HepG2 (cell line): ENCODE measurements around the gene SEC24D. TPM values are rescaled to one million over a fixed set of nuclear protein-coding genes. Genes with fewer than 3 reads are reported as not detected.

Source experiments
- ATAC-seq: fragments of 200-7000 bp; cut with Tn5 transposase; 3 replicates; pipeline ENCODE4 v1.9.1; 2020; ENCODE audit warnings: mild to moderate bottlenecking, moderate library complexity
- BruUV-seq: library from RNA; stranded (reverse); fragments of 400-500 nt; replicated peaks from 2 replicates; lab custom pipeline; 2021; lab: Mats Ljungman, UMichigan
- CTCF ChIA-PET: fragments of 300-600 bp; formaldehyde crosslinking; extraction: SDS; loops from one replicate; lab custom pipeline; 2021; ENCODE audit warnings: low total read pairs, inconsistent platforms, low intra/inter-chr PET ratio; lab: Yijun Ruan, JAX
- POLR2A ChIA-PET: fragments of 350-600 bp; sonication (Branson Sonifier 250); formaldehyde crosslinking; loops from one replicate; lab custom pipeline; 2020; ENCODE audit warnings: antibody characterized with exemption, inconsistent platforms; lab: Yijun Ruan, JAX
- DNase-seq: peaks from one replicate; pipeline ENCODE4 v3.0.0-alpha.2; 2015; ENCODE audit warnings: low spot score
- FAIRE-seq: peaks from 3 replicates; lab custom pipeline; 2011; peaks lifted over from hg19 to GRCh38; lab: Jason Lieb, UNC
- H2AFZ ChIP-seq: one replicate; pipeline ENCODE4 v1.6.1; 2011; ENCODE audit warnings: low read length, inconsistent platforms
- H3K27ac ChIP-seq: fragments of 300-600 bp; 3 replicates; pipeline ENCODE4 v1.8.0; 2011; ENCODE audit warnings: mixed run types, mild to moderate bottlenecking, mixed read lengths, low read length, inconsistent platforms; ENCODE audit not compliant: insufficient read depth; ENCODE audit errors: extremely low read length
- H3K27me3 ChIP-seq, 2 experiments: fragments of 200-600 bp in 1 of 2; 2 replicates in 1 of 2; 3 replicates in 1 of 2; pipeline versions ENCODE4 v1.6.0 to v1.8.0; 2011; ENCODE audit warnings: low read length in 2 of 2, mild to moderate bottlenecking in 2 of 2, moderate library complexity in 2 of 2, inconsistent platforms in 1 of 2; ENCODE audit not compliant: insufficient read depth in 2 of 2, control insufficient read depth in 1 of 2
- H3K36me3 ChIP-seq, 2 experiments: fragments of 200-600 bp in 1 of 2; replicated peaks in 1 of 2; 2 replicates in 1 of 2; 3 replicates in 1 of 2; pipeline versions ENCODE4 v1.5.1 to v1.8.0; 2011; ENCODE audit warnings: low read length in 2 of 2, inconsistent platforms in 1 of 2; ENCODE audit not compliant: insufficient read depth in 2 of 2, control insufficient read depth in 1 of 2
- H3K4me1 ChIP-seq: 2 replicates; pipeline ENCODE4 v1.5.1; 2012; ENCODE audit warnings: low read length, inconsistent platforms; ENCODE audit not compliant: insufficient read depth
- H3K4me2 ChIP-seq: 2 replicates; pipeline ENCODE4 v1.6.0; 2011; ENCODE audit warnings: low read depth, low read length, inconsistent platforms
- H3K4me3 ChIP-seq, 3 experiments: fragments of 200-600 bp in 1 of 3; sonication (generic), shearing (Covaris generic) in 1 of 3; replicated peaks in 1 of 3; 2 replicates each; pipeline ENCODE4 v1.5.1; 2011 to 2016; ENCODE audit warnings: low read length in 3 of 3, inconsistent platforms in 2 of 3, low read depth in 2 of 3, mild to moderate bottlenecking in 2 of 3, control low read depth in 1 of 3, mixed read lengths in 1 of 3; ENCODE audit not compliant: insufficient read depth in 1 of 3
- H3K79me2 ChIP-seq: one replicate; pipeline ENCODE4 v1.6.1; 2011; ENCODE audit warnings: low read length, inconsistent platforms; ENCODE audit not compliant: insufficient read depth
- H3K9ac ChIP-seq: 2 replicates; pipeline ENCODE4 v1.6.0; 2011; ENCODE audit warnings: mild to moderate bottlenecking, low read depth, low read length, inconsistent platforms; ENCODE audit not compliant: insufficient read depth
- H3K9me3 ChIP-seq: 2 replicates; pipeline ENCODE4 v1.5.1; 2012; ENCODE audit warnings: mild to moderate bottlenecking, low read length
- H4K20me1 ChIP-seq: 2 replicates; pipeline ENCODE4 v1.6.0; 2011; ENCODE audit warnings: inconsistent platforms, mild to moderate bottlenecking, low read length, moderate library complexity; ENCODE audit not compliant: insufficient read depth
- ARID3A ChIP-seq: IDR thresholded peaks from 2 replicates; pipeline ENCODE4 v1.6.1; 2012; ENCODE audit warnings: low read depth, low read length, improper control_type of control experiment
- CTCF ChIP-seq: sonication (generic); formaldehyde crosslinking; IDR thresholded peaks from 2 replicates; pipeline ENCODE4 v1.5.0; 2020; ENCODE audit warnings: mild to moderate bottlenecking, missing genetic modification reagents, moderate library complexity
- ZNF20 ChIP-seq: sonication (generic); formaldehyde crosslinking; IDR thresholded peaks from 2 replicates; pipeline ENCODE4 v1.4.0; 2020; ENCODE audit warnings: mild to moderate bottlenecking, moderate library complexity, missing genetic modification reagents
- WGBS: methylation state at CpG from one replicate; pipeline ENCODE4 v1.1.6; 2017; ENCODE audit warnings: low lambda C conversion rate; 5-methylcytosine and 5-hydroxymethylcytosine counted together
- in situ Hi-C: cut with HindIII; loops from 2 replicates; pipeline ENCODE4 v1.10.0; 2017; ENCODE audit warnings: low pct_unique_long_range_greater_than_20kb; ENCODE audit not compliant: extremely low pct_ligation_motif_present
- intact Hi-C: fragments of 100-400 bp; cut with micrococcal nuclease; formaldehyde crosslinking; loops from one replicate; pipeline ENCODE4 v1.10.0; 2022; ENCODE audit not compliant: unreplicated experiment
- polyA plus RNA-seq, 8 experiments: library from polyadenylated mRNA; depleted of rRNA in 3 of 8; stranded (reverse) in 7 of 8; unstranded in 1 of 8; fragments of >200 nt; fragmentation: Illumina TruSeq in 4 of 8; extraction: Trizol in 4 of 8; gene quantifications; 2 replicates each; pipeline versions ENCODE4 v1.2.1 to v1.2.3, GENCODE V29; 2011 to 2016; ENCODE audit warnings: low read depth in 4 of 8, missing spikeins in 1 of 8, mixed read lengths in 1 of 8; ENCODE audit not compliant: insufficient read depth in 1 of 8
- total RNA-seq, 5 experiments: library from RNA; depleted of rRNA; stranded (reverse); fragments of >200 nt; fragmentation: Illumina TruSeq; extraction: Trizol; gene quantifications; 2 replicates each; pipeline ENCODE4 v1.2.3, GENCODE V29; 2016; ENCODE audit warnings: low read depth in 1 of 5

Gene SEC24D
- total and polyA plus RNA-seq, 2 of the 13 experiments (the other 11 are each of a cell fraction or from before 2014, with no cell fraction given) = 30.0 to 51.1 TPM

- TF ChIP-seq ARID3A = 0 out of 2 replicates have a peak, but pooled peaks have one; percentile 10
- TF ChIP-seq, all 625 proteins: peak for 34
These were observed 152.4 kb downstream of the SEC24D start (continued) for GRCh38 chr4:118683513-118683912.

GRCh38 chr4:118682928-118683327 is 153.0 kb downstream of the SEC24D start:
- ChIA-PET CTCF (no interaction called here), POLR2A (no interaction called here)
- intact Hi-C loops = loop anchor here (1.0 kb wide), 1 partner anchor 144 kb away; no protein-coding TSS in a partner anchor
- H3K27me3 ChIP-seq = no peaks in the 10 kb centered on the region; a peak in 1 of 5 replicates
- DNase-seq = peak; percentile 30
- H3K4me3 ChIP-seq = peak overlapping the region; percentile 55 to 65 (median 56); a peak in 5 of 6 replicates
- peak; percentile 51 for TF ChIP-seq CTCF (CRISPR knock-in tag)
- 0 out of 2 replicates have a peak, but pooled peaks have one; percentile 6 for TF ChIP-seq ARID3A
- no peak for TF ChIP-seq ZNF20 (CRISPR knock-in tag)
- TF ChIP-seq, all 625 proteins: peak for 2
- Histone ChIP-seq H4K20me1 (peaks cover 17% of the 10 kb centered on the region; the same call in 1 of the 2 replicates), H2AFZ (peak overlapping the region; percentile 97), H3K4me1 (peaks cover 37% of the 10 kb centered on the region), H3K9me3 (no peaks in the 10 kb centered on the region), H3K36me3 (no peaks in the 10 kb centered on the region; a peak in 1 of 5 replicates), H3K79me2 (peaks cover 26% of the 10 kb centered on the region), H3K27ac (no peak overlapping the region), H3K4me2 (peak overlapping the region; percentile 80), H3K9ac (peak overlapping the region; percentile 58)
- WGBS = 38% methylated on average over 1 of the region's 1 CpG
- in situ Hi-C loops = no loop called here
- peak; percentile 20; the same call in 1 of the 3 replicates for ATAC-seq
- FAIRE-seq = peak; percentile 39
- BruUV-seq = no TSS peak
